A204.1 (cell line): ENCODE measurements around the gene KIFAP3.
"Not testable (repeated sequence)": the region's sequence is repeated elsewhere in the genome, so short reads cannot be mapped to it uniquely, and the experiment has no call there.

Source experiments
- FAIRE-seq: peaks from 2 replicates; lab custom pipeline; 2012; peaks lifted over from hg19 to GRCh38; lab: Jason Lieb, UNC

KIFAP3 gene

DNA sequence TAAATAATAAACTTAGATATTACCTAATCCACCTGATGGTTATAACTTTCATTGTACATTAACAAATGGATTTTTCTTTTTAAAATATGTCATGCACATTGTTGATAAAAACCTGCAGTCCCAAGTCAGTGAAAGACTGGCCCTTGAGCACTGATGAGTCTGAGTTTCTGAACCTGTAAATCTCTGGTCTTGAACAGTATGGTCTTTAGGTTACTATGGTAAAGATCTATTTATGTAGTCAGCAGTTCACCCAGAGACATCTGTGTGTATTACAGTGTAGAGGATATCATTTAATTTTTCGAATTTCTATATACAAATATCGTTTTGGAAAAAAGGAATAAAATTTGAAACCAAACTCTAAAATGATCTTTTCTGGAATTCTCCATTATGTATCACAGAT is 150.4 kb downstream of the KIFAP3 start:
- FAIRE-seq = no peak

DNA sequence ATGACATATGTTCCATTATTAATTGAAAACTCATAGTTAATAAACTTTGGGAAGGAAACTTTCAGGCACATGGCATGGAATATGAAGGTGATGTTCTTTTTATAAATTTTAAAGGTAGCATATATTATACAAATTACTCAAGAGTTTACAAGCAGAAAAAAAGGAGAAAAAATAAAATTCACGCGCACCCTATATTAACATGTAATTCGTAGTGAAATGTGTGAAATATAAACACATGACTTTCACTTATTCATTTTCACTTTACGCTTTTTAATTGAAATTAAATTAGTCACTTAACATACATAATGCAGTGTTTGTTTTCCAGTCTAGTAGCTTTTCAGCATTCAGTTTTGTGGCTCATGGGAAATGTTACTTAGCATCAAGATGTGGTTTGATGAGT is 153.4 kb downstream of the KIFAP3 start:
- no peak for FAIRE-seq

GRCh38 chr1:169918927-169919326 is 155.6 kb downstream of the KIFAP3 start:
- no peak for FAIRE-seq

- FAIRE-seq = not testable (repeated sequence)
These were observed 156.3 kb downstream of the KIFAP3 start for GRCh38 chr1:169918220-169918619.

DNA sequence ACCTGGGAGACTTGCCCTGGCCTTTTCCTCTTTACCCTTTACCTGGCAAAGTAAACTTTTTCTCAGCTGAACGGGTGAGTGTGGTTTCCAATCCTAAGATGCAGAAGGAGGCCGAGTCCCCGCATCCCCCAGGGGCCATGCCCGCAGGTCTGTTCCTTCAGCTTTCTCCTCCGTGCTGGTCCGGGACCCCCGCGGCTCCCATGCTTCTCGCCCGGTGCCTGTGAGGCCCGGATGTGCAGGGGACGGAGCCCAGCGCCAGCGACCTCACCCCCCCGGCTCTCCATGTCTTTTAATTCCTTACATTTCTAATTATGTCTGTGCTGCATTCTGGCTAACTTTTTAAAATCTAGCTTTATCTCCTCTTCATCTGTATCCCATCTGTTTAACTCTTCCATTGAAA is 159.3 kb downstream of the KIFAP3 start:
- no peak for FAIRE-seq

DNA sequence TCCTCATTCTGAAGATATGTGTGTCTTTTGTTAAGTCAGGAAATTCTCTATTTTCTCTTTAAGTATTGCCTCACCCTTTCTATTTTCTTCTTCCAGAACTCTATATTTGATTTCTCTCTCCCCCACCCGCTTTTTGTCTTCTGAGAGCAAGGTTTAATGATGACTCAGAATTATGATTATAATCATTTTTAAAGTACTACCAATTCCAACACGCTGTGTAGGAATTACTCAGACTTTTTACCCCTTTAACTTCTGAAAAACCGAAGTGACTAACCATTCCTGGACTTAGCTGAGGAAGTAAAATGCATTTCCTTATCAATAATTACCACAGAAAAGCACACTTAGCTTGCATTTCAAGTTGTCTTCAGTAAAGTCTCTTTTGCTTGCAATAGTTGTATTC is 160.0 kb downstream of the KIFAP3 start:
- FAIRE-seq = no peak

DNA sequence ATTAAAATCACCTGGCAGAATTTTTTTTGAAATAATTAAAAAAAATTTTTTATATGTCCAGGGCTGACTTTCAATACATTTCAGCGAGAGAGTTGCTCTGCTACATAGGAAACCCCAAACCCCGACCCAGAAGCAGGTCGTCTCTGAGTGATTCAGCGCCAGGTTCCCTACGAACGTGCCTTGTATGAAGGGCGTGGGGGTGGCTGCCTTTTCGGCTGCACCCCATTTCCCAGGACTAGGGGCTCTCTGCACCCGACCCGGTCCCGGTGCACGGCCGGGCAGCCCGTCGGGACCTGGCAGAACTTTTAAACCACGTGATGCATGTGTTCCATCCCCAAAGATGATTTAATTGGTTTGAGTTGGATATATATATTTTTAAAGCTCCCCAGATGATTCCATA is 165.0 kb downstream of the KIFAP3 start:
- FAIRE-seq = no peak

DNA sequence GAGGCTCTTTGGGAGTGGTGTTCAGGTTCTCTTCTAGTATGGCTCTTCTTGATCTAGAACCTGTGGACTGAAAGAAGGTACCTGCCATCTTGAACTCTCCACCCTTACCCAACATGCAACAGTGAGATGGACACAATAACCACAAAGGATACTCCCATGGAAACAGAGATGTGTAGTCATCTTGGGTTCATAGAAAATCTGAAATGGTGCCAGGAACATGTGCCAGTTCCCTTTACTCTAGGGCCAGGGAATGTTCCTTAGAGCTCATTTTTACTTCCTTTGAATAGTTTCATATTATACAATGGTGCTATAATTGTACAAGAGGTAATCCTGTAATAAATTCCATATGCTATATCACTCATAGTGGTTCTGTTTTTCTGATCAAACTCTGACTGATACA is 167.6 kb downstream of the KIFAP3 start:
- no peak for FAIRE-seq

- no peak for FAIRE-seq
These were observed 169.7 kb downstream of the KIFAP3 start for GRCh38 chr1:169904834-169905233.

DNA sequence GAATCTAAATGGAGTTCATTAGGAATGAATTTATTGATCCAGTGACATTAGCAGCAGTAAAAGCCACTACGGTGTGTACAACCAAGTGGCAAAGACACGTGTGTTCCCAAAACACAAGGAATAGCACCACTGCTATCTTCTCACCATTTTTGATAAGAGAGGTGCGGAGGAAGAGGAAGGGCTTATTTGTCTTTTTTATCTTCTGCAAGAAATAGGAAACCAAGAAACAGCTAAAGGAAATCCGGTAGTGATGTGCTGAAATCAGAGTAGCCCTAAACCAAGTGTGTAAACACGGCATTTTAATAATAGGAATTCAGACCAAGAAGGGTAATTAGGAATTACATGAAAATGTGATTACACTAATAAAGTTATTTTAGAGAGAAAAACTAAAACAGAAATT is 171.7 kb downstream of the KIFAP3 start:
- no peak for FAIRE-seq

DNA sequence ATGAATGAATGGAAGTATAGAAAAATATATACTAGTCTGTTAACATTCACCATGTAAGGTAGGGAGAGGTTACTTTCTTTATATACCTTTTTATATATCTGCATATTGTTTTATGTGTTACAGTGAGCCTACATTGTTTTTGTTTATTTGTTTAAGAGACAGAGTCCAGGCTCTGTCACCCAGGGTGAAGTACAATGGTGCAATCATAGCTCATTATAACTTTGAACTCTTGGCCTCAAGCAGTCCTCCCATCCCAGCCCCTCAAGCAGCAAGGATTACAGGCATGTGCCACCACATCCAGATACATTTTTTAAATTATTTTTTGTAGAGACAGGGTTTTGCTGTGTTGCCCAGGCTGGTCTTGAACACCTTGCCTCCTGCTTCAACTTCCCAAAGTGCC is 173.4 kb downstream of the KIFAP3 start:
- no peak for FAIRE-seq

DNA sequence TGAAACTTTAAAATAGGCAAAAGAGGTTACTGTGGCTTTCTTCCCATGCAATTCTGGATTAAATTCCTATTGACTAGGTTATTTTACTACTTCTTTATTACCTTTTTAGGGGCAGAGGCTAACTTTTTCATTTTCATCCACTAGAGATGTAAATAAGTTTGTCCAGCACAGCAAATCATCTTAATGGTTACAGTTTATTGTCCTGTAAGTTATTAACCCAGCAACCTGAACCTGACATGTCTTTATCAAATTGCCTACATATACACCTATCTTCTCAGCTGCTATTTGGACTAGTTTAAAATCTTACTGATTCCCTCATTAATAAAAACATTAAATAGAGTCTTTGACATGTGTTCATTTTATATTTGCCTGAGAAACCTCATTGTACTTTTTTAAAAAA is 173.9 kb downstream of the KIFAP3 start:
- no peak for FAIRE-seq

- no peak for FAIRE-seq
These were observed 174.8 kb downstream of the KIFAP3 start for GRCh38 chr1:169899519-169900217.

- FAIRE-seq = no peak
These were observed 178.5 kb downstream of the KIFAP3 start for GRCh38 chr1:169896013-169896412.

DNA sequence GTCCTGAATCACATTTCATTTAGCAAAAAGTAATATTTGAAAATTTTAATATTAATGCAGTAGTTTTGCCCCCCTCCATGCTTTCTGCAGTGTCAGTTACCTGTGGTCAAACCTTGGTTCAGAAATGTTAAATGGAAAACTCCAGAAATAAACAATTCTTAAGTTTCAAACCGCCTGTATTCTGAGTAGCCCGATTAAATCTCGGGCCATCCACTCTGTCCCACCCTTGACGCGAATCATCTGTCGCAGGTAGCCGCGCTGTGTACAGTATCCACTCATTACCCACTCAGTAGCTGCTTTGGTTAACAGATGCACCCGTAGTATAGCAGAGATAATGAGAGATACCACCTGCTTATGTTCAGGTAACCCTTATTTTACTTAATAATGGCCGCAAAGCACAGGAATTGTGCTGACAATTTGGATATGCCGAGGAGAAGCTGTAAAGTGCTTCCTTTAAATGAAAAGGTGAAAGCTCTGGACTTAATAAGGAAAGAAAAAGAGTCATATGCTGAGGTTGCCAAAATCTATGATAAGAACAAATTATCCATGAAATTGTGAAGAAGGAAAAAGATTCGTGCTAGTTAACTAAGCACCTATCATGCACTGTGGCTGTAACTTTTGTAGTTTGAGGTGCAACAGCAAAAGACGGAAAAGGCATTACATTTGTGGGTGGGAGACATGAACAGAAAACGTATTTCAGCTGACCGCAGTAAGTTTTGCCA is 179.9 kb downstream of the KIFAP3 start:
- no peak for FAIRE-seq

GRCh38 chr1:169893645-169894423 is 180.7 kb downstream of the KIFAP3 start, which contains the start of gene SCYL3:
TSS of gene SCYL3 (minus strand) at chr1:169893896. CDS start at chr1:169888840, 5,056 bp downstream.
- peak; percentile 98 for FAIRE-seq

- FAIRE-seq = no peak
These were observed 181.4 kb downstream of the KIFAP3 start for GRCh38 chr1:169892927-169893644.

- FAIRE-seq = no peak
These were observed 182.1 kb downstream of the KIFAP3 start for GRCh38 chr1:169892176-169892926.

DNA sequence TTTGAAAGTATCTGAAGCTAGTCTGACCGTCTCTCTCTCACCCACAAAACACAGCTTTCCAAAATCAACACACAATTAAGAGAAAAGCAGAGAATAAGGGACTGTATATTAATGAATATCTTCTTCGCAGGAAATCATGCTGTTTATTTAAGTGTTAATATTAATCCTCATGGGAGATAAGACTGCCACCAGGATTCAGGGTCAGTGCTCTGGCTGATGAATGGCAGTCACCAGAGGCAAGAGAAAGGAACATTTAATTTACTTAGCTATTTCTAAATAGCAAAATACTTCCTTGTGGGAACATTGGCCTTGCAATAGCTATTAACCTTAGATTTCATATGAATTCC is 183.0 kb downstream of the KIFAP3 start:
- FAIRE-seq = no peak

GRCh38 chr1:169890761-169891538 is 183.5 kb downstream of the KIFAP3 start:
- no peak for FAIRE-seq

DNA sequence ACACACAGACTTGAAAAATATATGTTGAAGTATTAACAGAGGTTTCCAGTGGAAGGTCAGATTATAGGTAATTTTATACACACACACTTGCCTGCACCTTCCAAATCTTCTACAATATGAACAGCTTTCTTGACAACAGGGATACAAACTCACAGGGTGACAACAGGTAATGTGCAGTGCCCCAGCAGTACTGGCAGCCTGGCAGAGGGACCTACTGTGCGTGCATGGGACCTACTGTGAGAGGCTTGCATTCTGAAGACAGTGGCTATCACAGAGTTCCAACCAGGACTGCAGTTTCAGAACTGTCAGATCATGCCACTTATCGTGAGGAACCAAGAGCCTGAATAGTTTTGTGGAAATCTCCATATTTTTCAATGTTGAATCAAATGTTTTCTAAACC is 184.6 kb downstream of the KIFAP3 start:
- no peak for FAIRE-seq
